ENCODE results near the gene BARHL1.

BARHL1 gene

GRCh38 chr9:132548751-132549640 lies 33.4 kb upstream of the BARHL1 start:
- TF ChIP-seq ZNF548 (tag by site-specific recombination; IDR thresholded peaks at IDR 0.05) (no peak), ZNF560 (tag by site-specific recombination; IDR thresholded peaks at IDR 0.05; ENCODE audit: borderline replicate concordance) (no peak), ZNF366 (tag by site-specific recombination; conservative IDR thresholded peaks at IDR 0.05) (no peak), ZNF660 (tag by site-specific recombination; IDR thresholded peaks at IDR 0.05) (no peak), ZNF2 (tag by site-specific recombination; IDR thresholded peaks at IDR 0.05) (no peak), PRDM2 (tag by site-specific recombination; IDR thresholded peaks at IDR 0.05; ENCODE audit: borderline replicate concordance) (no peak), ZNF521 (tag by site-specific recombination; IDR thresholded peaks at IDR 0.05) (no peak), ZBTB17 (tag by site-specific recombination; IDR thresholded peaks at IDR 0.05) (no peak), KLF7 (tag by site-specific recombination; IDR thresholded peaks at IDR 0.05; ENCODE audit: borderline replicate concordance) (no peak), ZNF112 (tag by site-specific recombination; IDR thresholded peaks at IDR 0.05) (no peak), ZNF132 (tag by site-specific recombination; IDR thresholded peaks at IDR 0.05; ENCODE audit: borderline replicate concordance) (no peak), ZNF138 (tag by site-specific recombination; IDR thresholded peaks at IDR 0.05; ENCODE audit: borderline replicate concordance) (no peak), ZFP69B (tag by site-specific recombination; IDR thresholded peaks at IDR 0.05) (no peak), ZNF571 (tag by site-specific recombination; IDR thresholded peaks at IDR 0.05) (no peak), TCF7L2 (IDR thresholded peaks at IDR 0.05; ENCODE audit: borderline replicate concordance, low read depth, low read length) (no peak)
- ChIA-PET CTCF (interaction anchor here (0.7 to 1.6 kb wide), 5 partner anchors 11 to 42 kb away, joined by 3 to 6 read pairs (median 3); no protein-coding TSS in a partner anchor), POLR2A (no interaction called here)
- H3K36me3 ChIP-seq (ENCODE audit: control insufficient read depth in 2 of 2, insufficient read depth in 1 of 2, low read length in 2 of 2): no peaks in the 10 kb centered on the region
- no peak overlapping the region for H3K4me3 ChIP-seq (ENCODE audit: low read depth, low read length)
- no peaks in the 10 kb centered on the region; the same call in 1 of the 2 replicates for H3K4me1 ChIP-seq (ENCODE audit: control insufficient read depth, insufficient read depth, low read length)
- H3K27ac ChIP-seq (ENCODE audit: extremely low read depth, low read depth, low read length): no peak overlapping the region
- no peaks in the 10 kb centered on the region for H3K9me3 ChIP-seq (ENCODE audit: control insufficient read depth, insufficient read depth, low read depth, low read length)

DNA sequence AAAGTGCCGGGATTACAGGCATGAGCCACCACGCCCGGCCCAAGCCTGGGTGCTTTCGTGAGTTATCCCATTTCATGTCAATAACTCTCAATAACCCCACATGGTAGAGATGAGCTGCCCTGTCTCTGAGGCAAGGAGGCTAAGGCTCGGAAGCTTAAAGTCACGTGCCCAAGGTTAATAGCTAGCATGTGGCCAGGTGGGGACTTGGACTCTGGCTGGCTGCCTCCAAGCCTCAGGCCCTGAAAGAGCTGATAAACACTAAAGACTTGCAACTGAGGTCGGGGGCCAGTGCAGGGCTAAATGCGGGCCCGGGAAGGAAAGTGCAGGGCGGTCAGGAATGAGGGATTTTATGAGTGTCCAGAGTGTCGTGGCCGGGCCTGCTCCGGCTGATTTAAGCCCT lies 30.9 kb upstream of the BARHL1 start:
- Histone ChIP-seq H3K27ac (ENCODE audit: extremely low read depth, low read depth, low read length) (no peak overlapping the region), H3K36me3 (ENCODE audit: control insufficient read depth in 2 of 2, insufficient read depth in 1 of 2, low read length in 2 of 2) (no peaks in the 10 kb centered on the region), H3K4me1 (ENCODE audit: control insufficient read depth, insufficient read depth, low read length) (no peaks in the 10 kb centered on the region), H3K4me3 (ENCODE audit: low read depth, low read length) (no peak overlapping the region), H3K9me3 (ENCODE audit: control insufficient read depth, insufficient read depth, low read depth, low read length) (no peaks in the 10 kb centered on the region)
- ChIA-PET CTCF (interaction anchor here (0.7 to 0.8 kb wide), 2 partner anchors 11 to 23 kb away, joined by 3 read pairs; no protein-coding TSS in a partner anchor), POLR2A (no interaction called here)
- TF ChIP-seq ZNF146 (tag by site-specific recombination; IDR thresholded peaks at IDR 0.05): no peak
- TF ChIP-seq, protein P1, sequence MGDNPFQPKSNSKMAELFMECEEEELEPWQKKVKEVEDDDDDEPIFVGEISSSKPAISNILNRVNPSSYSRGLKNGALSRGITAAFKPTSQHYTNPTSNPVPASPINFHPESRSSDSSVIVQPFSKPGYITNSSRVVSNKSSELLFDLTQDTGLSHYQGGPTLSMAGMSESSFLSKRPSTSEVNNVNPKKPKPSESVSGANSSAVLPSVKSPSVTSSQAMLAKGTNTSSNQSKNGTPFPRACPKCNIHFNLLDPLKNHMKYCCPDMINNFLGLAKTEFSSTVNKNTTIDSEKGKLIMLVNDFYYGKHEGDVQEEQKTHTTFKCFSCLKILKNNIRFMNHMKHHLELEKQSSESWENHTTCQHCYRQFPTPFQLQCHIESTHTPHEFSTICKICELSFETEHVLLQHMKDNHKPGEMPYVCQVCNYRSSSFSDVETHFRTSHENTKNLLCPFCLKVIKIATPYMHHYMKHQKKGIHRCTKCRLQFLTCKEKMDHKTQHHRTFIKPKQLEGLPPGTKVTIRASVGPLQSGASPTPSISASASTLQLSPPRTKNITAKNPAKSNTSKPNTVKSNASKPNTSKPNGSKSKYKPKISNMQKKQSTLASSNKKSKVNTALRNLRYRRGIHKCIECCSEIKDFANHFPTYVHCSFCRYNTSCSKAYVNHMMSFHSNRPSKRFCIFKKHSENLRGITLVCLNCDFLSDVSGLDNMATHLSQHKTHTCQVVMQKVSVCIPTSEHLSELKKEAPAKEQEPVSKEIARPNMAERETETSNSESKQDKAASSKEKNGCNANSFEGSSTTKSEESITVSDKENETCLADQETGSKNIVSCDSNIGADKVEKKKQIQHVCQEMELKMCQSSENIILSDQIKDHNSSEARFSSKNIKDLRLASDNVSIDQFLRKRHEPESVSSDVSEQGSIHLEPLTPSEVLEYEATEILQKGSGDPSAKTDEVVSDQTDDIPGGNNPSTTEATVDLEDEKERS (tag by site-specific recombination; IDR thresholded peaks at IDR 0.05): no peak
